ENCODE results near the gene LY86. TPM values are rescaled to one million over a fixed set of nuclear protein-coding genes. Genes with fewer than 3 reads are reported as not detected.

The LY86 gene
- polyA plus RNA-seq, 1 donor from 2014 or later: not detected

DNA sequence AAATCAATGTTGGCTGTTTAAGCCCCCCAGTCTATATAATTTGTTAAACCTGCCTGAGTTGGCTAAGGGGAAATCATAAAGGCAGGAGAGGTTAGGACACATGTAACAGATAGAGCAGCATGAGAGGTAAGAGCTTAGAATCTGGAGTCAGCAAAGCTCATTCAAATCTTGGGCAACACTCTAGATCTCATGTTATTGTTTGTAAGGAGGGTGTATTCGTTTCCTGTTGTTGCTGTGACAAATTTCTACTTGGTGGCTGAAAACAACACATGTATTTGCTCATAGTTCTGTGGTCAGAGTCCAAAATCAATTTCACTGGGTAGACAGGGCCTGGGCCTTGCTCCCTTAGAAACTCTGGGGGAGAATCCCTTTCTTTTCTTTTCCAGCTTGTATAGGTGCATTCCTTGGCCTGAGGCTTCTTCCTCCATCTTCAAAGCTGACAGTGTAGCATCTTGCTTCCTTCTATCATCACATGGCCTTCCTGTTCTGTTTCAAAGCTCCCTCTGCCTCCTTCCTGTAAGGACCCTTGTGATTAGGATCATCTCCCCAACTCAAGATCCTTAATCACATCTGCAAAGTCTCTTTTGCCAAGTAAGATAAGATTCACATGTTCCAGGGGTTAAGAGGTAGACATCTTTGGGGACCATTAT is 4.4 kb downstream of the LY86 start:
- Histone ChIP-seq H3K9me3 (ENCODE audit: low read length) (no peaks in the 10 kb centered on the region), H3K4me2 (ENCODE audit: low read length) (no peak overlapping the region), H2AFZ (ENCODE audit: low read depth, low read length) (no peak overlapping the region), H3K79me2 (replicated peaks; ENCODE audit: insufficient read depth, low read length) (no peaks in the 10 kb centered on the region), H3K9ac (ENCODE audit: low read length) (no peak overlapping the region), H3K27ac (ENCODE audit: low read length) (no peak overlapping the region), H3K36me3 (ENCODE audit: insufficient read depth, low read length) (no peaks in the 10 kb centered on the region), H4K20me1 (ENCODE audit: insufficient read depth) (no peaks in the 10 kb centered on the region), H3K27me3 (ENCODE audit: insufficient read depth, low read depth, low read length) (no peaks in the 10 kb centered on the region), H3K4me3 (ENCODE audit: low read length) (no peak overlapping the region), H3K9me2 (ENCODE audit: insufficient read depth, low read length) (no peaks in the 10 kb centered on the region), H3F3A (ENCODE audit: insufficient read depth, low read length, poor library complexity, severe bottlenecking) (no peaks in the 10 kb centered on the region)
- TF ChIP-seq POLR2AphosphoS5 (IDR thresholded peaks at IDR 0.05) (no peak), MXI1 (conservative IDR thresholded peaks at IDR 0.05; ENCODE audit: poor library complexity, severe bottlenecking) (no peak), EP300 (conservative IDR thresholded peaks at IDR 0.05; ENCODE audit: poor library complexity, severe bottlenecking) (no peak), TAF1 (IDR thresholded peaks at IDR 0.05; ENCODE audit: low read depth) (no peak), SMC3 (conservative IDR thresholded peaks at IDR 0.05; ENCODE audit: poor library complexity) (no peak), RAD21 (conservative IDR thresholded peaks at IDR 0.05) (no peak), EZH2 (IDR thresholded peaks at IDR 0.05; ENCODE audit: borderline replicate concordance, insufficient read depth, low read length, poor library complexity, severe bottlenecking) (no peak)
- TF ChIP-seq, protein P1, sequence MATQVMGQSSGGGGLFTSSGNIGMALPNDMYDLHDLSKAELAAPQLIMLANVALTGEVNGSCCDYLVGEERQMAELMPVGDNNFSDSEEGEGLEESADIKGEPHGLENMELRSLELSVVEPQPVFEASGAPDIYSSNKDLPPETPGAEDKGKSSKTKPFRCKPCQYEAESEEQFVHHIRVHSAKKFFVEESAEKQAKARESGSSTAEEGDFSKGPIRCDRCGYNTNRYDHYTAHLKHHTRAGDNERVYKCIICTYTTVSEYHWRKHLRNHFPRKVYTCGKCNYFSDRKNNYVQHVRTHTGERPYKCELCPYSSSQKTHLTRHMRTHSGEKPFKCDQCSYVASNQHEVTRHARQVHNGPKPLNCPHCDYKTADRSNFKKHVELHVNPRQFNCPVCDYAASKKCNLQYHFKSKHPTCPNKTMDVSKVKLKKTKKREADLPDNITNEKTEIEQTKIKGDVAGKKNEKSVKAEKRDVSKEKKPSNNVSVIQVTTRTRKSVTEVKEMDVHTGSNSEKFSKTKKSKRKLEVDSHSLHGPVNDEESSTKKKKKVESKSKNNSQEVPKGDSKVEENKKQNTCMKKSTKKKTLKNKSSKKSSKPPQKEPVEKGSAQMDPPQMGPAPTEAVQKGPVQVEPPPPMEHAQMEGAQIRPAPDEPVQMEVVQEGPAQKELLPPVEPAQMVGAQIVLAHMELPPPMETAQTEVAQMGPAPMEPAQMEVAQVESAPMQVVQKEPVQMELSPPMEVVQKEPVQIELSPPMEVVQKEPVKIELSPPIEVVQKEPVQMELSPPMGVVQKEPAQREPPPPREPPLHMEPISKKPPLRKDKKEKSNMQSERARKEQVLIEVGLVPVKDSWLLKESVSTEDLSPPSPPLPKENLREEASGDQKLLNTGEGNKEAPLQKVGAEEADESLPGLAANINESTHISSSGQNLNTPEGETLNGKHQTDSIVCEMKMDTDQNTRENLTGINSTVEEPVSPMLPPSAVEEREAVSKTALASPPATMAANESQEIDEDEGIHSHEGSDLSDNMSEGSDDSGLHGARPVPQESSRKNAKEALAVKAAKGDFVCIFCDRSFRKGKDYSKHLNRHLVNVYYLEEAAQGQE (IDR thresholded peaks at IDR 0.05; ENCODE audit: borderline replicate concordance): no peak
- TF ChIP-seq, protein P2, sequence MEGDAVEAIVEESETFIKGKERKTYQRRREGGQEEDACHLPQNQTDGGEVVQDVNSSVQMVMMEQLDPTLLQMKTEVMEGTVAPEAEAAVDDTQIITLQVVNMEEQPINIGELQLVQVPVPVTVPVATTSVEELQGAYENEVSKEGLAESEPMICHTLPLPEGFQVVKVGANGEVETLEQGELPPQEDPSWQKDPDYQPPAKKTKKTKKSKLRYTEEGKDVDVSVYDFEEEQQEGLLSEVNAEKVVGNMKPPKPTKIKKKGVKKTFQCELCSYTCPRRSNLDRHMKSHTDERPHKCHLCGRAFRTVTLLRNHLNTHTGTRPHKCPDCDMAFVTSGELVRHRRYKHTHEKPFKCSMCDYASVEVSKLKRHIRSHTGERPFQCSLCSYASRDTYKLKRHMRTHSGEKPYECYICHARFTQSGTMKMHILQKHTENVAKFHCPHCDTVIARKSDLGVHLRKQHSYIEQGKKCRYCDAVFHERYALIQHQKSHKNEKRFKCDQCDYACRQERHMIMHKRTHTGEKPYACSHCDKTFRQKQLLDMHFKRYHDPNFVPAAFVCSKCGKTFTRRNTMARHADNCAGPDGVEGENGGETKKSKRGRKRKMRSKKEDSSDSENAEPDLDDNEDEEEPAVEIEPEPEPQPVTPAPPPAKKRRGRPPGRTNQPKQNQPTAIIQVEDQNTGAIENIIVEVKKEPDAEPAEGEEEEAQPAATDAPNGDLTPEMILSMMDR (IDR thresholded peaks at IDR 0.05; ENCODE audit: poor library complexity, severe bottlenecking): no peak

DNA sequence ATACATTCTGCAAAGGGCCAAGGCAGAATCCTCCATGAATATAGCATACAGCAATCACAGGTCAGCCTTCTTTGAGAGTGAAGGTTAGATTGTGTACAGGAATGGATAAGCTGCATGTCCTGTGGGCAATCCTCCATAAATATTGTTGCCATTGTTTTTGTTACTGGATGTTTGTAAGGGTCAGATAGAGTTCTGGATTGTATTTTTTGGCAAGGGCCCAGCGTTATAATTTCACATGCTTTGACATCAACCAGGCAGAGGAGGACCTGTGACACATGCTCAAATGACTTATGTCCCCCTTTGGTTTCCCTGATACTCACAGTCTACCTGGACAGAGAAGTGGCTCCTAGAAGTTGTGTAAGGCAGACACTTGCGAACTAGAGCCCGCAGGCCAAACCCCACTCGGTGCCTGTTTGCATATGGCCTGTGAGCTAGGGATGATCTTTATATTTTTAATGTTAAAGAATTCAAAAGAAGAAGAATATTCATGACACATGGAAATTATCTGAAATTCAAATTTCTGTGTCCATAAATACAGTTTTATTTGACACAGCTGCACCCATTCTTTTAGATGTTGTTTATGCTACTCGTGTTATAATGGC is 5.4 kb downstream of the LY86 start:
- Histone ChIP-seq H2AFZ (ENCODE audit: low read depth, low read length) (no peak overlapping the region), H3K9me3 (ENCODE audit: low read length) (no peaks in the 10 kb centered on the region), H3F3A (ENCODE audit: insufficient read depth, low read length, poor library complexity, severe bottlenecking) (no peaks in the 10 kb centered on the region), H3K79me2 (replicated peaks; ENCODE audit: insufficient read depth, low read length) (no peaks in the 10 kb centered on the region), H3K9me2 (ENCODE audit: insufficient read depth, low read length) (no peaks in the 10 kb centered on the region), H3K9ac (ENCODE audit: low read length) (no peak overlapping the region), H4K20me1 (ENCODE audit: insufficient read depth) (no peaks in the 10 kb centered on the region), H3K4me3 (ENCODE audit: low read length) (no peak overlapping the region), H3K36me3 (ENCODE audit: insufficient read depth, low read length) (no peaks in the 10 kb centered on the region), H3K27ac (ENCODE audit: low read length) (no peak overlapping the region), H3K27me3 (ENCODE audit: insufficient read depth, low read depth, low read length) (no peaks in the 10 kb centered on the region), H3K4me2 (ENCODE audit: low read length) (no peak overlapping the region)
- no peak for TF ChIP-seq MXI1 (conservative IDR thresholded peaks at IDR 0.05; ENCODE audit: poor library complexity, severe bottlenecking)
- TF ChIP-seq SMC3 (conservative IDR thresholded peaks at IDR 0.05; ENCODE audit: poor library complexity): no peak
- no peak for TF ChIP-seq RAD21 (conservative IDR thresholded peaks at IDR 0.05)

Measured in neural cell (in vitro differentiated cells).